ENCODE results near the gene MID1IP1.

The MID1IP1 gene

GRCh38 chrX:38800981-38801845 lies at the start of gene MID1IP1:
MID1IP1 (plus strand) TSS chrX:38801459; CDS start chrX:38804947, 3,488 bp downstream.
- DNase-seq: peak; percentile 83

- DNase-seq: peak; percentile 50
Measured at GRCh38 chrX:38754102-38754790, 47.0 kb upstream of the MID1IP1 start.

GRCh38 chrX:38754818-38755718 lies 46.2 kb upstream of the MID1IP1 start:
- DNase-seq: no peak

GRCh38 chrX:38760883-38761282 lies 40.4 kb upstream of the MID1IP1 start:
- DNase-seq: no peak

DNA sequence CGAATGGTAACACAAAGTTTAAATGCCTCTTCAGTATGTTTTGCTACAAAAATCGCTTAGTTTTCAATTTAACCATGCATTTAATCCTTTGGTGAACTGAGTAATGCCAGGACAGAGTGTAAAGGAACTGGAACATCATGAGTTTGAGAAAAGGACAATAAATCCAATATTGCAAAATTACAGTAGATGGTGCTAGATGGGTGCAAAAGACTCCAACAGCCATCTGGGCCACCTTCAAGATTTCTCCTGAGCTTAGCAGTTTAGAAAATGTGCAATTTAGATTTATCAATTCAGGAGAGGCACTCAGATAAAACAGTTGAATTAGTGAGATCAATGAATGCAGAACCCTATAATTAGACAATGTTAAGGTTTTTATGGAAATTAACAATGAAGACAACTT lies 33.2 kb upstream of the MID1IP1 start:
- DNase-seq: peak; percentile 40

GRCh38 chrX:38770152-38770551 lies 31.1 kb upstream of the MID1IP1 start:
- DNase-seq: no peak

DNA sequence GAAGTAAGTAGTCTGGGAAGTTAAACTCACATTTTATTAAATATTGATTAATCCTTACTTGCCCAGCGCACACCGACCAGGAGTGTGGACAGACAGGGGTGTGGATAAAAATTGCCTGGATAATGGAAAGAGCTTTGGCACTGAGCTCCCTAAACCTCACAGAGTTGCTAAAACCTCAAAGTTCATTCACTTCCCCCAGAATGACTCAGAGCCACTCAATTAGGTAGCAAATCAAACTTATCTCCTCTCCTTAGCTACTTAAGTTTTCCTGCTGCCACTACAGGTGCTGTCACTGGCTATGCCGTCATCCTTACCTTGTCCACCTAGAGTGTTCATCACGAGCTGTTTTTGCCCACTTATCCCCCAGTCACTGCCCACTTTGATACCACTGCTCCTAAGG lies 27.0 kb upstream of the MID1IP1 start:
- no peak for DNase-seq

GRCh38 chrX:38796946-38797345 lies 4.3 kb upstream of the MID1IP1 start:
- DNase-seq: no peak

- DNase-seq: no peak
Measured at GRCh38 chrX:38798956-38799355, 2.3 kb upstream of the MID1IP1 start.

- DNase-seq: no peak
Measured at GRCh38 chrX:38799995-38800580, 1.2 kb upstream of the MID1IP1 start.

DNA sequence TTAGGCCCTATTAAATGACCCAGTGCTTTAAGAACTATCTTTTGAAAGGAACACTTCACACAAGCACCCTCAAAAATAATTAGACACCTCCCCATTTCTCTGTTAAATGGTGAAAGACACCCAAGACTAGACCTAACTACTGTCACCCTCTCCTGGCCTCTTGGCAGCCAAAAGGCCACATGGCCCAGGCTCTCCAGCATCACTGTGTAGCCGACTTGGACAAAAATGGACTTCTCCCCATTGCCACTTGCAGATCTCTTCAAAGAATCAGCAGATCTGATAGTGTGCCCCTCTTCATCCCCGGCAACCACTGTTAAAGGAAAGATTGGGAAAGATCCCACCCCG lies 2.0 kb downstream of the MID1IP1 start:
- DNase-seq: no peak

GRCh38 chrX:38803588-38804431 lies 2.6 kb downstream of the MID1IP1 start:
- DNase-seq: peak; percentile 79

- DNase-seq: no peak
Measured at GRCh38 chrX:38804432-38804681, 3.1 kb downstream of the MID1IP1 start.

DNA sequence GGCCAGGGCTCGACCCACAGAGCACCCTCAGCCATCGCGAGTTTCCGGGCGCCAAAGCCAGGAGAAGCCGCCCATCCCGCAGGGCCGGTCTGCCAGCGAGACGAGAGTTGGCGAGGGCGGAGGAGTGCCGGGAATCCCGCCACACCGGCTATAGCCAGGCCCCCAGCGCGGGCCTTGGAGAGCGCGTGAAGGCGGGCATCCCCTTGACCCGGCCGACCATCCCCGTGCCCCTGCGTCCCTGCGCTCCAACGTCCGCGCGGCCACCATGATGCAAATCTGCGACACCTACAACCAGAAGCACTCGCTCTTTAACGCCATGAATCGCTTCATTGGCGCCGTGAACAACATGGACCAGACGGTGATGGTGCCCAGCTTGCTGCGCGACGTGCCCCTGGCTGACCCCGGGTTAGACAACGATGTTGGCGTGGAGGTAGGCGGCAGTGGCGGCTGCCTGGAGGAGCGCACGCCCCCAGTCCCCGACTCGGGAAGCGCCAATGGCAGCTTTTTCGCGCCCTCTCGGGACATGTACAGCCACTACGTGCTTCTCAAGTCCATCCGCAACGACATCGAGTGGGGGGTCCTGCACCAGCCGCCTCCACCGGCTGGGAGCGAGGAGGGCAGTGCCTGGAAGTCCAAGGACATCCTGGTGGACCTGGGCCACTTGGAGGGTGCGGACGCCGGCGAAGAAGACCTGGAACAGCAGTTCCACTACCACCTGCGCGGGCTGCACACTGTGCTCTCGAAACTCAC lies 3.6 kb downstream of the MID1IP1 start:
- DNase-seq: no peak

- DNase-seq: peak; percentile 81
Measured at GRCh38 chrX:38805432-38806389, 4.5 kb downstream of the MID1IP1 start.

- no peak for DNase-seq
Measured at GRCh38 chrX:38806875-38807621, 5.8 kb downstream of the MID1IP1 start.

DNA sequence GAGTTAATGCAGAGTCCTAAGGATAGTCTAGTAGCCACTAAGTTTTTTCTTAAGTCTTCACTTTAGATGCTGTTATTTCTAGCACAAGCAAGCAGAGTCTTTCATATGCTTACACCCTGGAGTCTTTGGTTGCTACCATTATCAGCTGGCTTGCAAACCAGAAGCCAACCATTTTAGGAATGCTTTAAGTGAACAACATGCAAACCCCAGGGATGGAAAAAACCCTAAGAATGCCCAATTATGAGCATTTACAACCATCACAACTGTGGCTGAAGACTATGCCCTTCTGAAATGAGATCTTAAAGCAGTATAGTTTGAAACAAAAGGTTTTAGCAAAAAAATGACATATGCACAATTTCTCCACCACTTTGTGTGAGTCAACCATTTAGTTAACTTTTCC lies 6.6 kb downstream of the MID1IP1 start:
- no peak for DNase-seq

DNA sequence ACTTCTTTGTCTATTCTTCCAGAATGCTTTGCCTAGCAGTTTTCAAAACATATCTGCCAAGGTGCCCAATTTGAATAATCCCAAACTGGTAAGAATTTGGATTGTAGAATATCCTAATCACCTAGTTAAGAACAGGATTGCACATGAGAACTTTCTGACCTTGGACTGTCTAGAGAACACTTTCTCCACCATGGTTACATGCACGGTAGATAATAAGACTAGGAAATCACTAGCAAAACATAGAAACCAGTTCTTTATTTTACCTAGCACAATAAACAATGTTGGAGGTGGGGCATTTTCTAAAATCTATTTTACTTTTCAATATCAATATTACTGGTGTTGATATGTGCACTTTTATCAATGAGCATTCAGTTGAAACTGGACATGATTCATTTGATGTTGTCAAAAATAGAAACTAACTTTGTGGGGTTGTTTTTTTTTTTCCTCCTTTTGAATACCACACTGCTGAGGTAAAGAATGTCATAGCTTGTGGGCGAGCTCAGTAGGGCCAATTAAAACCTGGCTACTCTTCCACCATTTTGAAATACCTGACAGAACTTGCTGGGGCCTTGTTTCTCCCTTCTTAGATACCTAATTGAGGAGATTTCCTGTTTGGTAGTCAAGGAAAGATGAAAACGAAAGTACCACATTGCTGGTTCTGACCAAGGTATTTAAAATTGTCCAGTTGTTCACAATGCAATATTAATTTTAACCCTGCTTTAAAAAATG lies 10.4 kb downstream of the MID1IP1 start:
- peak; percentile 64 for DNase-seq

DNA sequence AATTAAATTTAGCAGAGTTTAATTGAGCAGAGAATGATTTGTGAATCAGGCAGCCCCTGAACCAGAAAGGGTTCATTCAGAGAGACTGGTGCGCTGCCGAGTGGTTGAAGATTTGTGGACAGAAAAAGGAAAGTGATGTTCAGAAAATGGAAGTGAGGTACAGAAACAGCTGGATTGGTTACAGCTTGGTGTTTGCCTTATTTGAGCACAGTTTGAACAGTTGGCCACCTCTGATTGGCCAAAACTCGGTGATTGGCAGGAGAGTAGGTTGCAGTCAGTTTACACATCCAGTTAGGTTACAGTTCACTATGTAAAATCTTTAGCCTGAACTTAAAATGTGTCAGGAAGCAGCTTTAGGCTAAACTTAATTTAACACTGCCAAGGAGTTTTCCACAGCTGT lies 14.9 kb downstream of the MID1IP1 start:
- peak; percentile 69 for DNase-seq
